GM23248 (cell line): ENCODE data around the gene UBXN11.

Source experiments
- EZH2 ChIP-seq: fragments of 200-600 bp; sonication (generic); IDR thresholded peaks from 2 replicates; pipeline ENCODE4 v1.6.1; 2018; ENCODE audit warnings: antibody characterized with exemption, mild to moderate bottlenecking; ENCODE audit not compliant: insufficient read depth, poor library complexity, severe bottlenecking
- EZH2phosphoT487 ChIP-seq: fragments of 200-600 bp; sonication (generic); IDR thresholded peaks from 2 replicates; pipeline ENCODE4 v1.6.1; 2018; ENCODE audit warnings: antibody characterized with exemption, moderate library complexity, mild to moderate bottlenecking, low read depth; ENCODE audit not compliant: insufficient read depth

GRCh38 chr1:26354972-26355371 lies 48.5 kb upstream of the UBXN11 start:
- TF ChIP-seq EZH2: no peak
- TF ChIP-seq EZH2phosphoT487: no peak
